Smooth muscle cell (in vitro differentiated cells): ENCODE data around the gene EN1. TPM values are rescaled to one million over a fixed set of nuclear protein-coding genes. Genes with fewer than 3 reads are reported as not detected.

Source experiments
- DNase-seq: peaks from one replicate; lab custom pipeline; 2025; ENCODE audit not compliant: unreplicated experiment; lab: John Stamatoyannopoulos, UW
- H2AFZ ChIP-seq: fragments of 200-600 bp; sonication (generic); 2 replicates; pipeline ENCODE4 v1.6.0; 2016; ENCODE audit warnings: antibody characterized with exemption, low read depth, mild to moderate bottlenecking
- H3F3A ChIP-seq: fragments of 200-600 bp; sonication (generic); 2 replicates; pipeline ENCODE4 v1.6.0; 2017; ENCODE audit warnings: antibody characterized with exemption, low read depth
- H3K27ac ChIP-seq: fragments of 200-600 bp; sonication (generic); 2 replicates; pipeline ENCODE4 v1.5.1; 2016; ENCODE audit warnings: low read depth, mild to moderate bottlenecking
- H3K27me3 ChIP-seq: fragments of 200-600 bp; sonication (generic); 2 replicates; pipeline ENCODE4 v1.6.1; 2016; ENCODE audit warnings: low read depth, mild to moderate bottlenecking
- H3K36me3 ChIP-seq: fragments of 200-600 bp; sonication (generic); 2 replicates; pipeline ENCODE4 v1.5.1; 2016; ENCODE audit warnings: low read depth
- H3K4me1 ChIP-seq: fragments of 200-600 bp; sonication (generic); 2 replicates; pipeline ENCODE4 v1.5.1; 2016; ENCODE audit warnings: low read depth
- H3K4me2 ChIP-seq: fragments of 200-600 bp; sonication (generic); 2 replicates; pipeline ENCODE4 v1.6.0; 2016; ENCODE audit warnings: mild to moderate bottlenecking
- H3K4me3 ChIP-seq: fragments of 200-600 bp; sonication (generic); 2 replicates; pipeline ENCODE4 v1.5.1; 2016; ENCODE audit warnings: mild to moderate bottlenecking
- H3K79me2 ChIP-seq: fragments of 200-600 bp; sonication (generic); 2 replicates; pipeline ENCODE4 v1.6.0; 2016; ENCODE audit warnings: low read depth, mild to moderate bottlenecking
- H3K9ac ChIP-seq: fragments of 200-600 bp; sonication (generic); 2 replicates; pipeline ENCODE4 v1.6.0; 2016; ENCODE audit warnings: low read depth
- H3K9me3 ChIP-seq: fragments of 200-600 bp; sonication (generic); replicated peaks from 2 replicates; pipeline ENCODE4 v1.5.1; 2016; ENCODE audit warnings: low read depth
- H4K20me1 ChIP-seq: fragments of 200-600 bp; sonication (generic); 2 replicates; pipeline ENCODE4 v1.6.0; 2016; ENCODE audit warnings: low read depth
- CTCF ChIP-seq: fragments of 200-600 bp; sonication (generic); IDR thresholded peaks from 2 replicates; pipeline ENCODE4 v1.5.1; 2017; ENCODE audit warnings: borderline replicate concordance, mild to moderate bottlenecking, antibody characterized with exemption; ENCODE audit not compliant: insufficient read depth, poor library complexity, severe bottlenecking
- WGBS: methylation state at CpG from one replicate; pipeline ENCODE4 v1.1.7; 2016; ENCODE audit warnings: low lambda C conversion rate; 5-methylcytosine and 5-hydroxymethylcytosine counted together
- polyA plus RNA-seq: library from polyadenylated mRNA; unstranded; fragments of >200 nt; fragmentation: Nextera tagmentation; extraction: Ambion mirVana; gene quantifications from 2 replicates; pipeline ENCODE4 v1.2.1, GENCODE V29; 2016
- total RNA-seq: library from RNA; depleted of rRNA; stranded (reverse); fragments of >200 nt; gene quantifications from 2 replicates; pipeline ENCODE4 v1.2.3, GENCODE V29; 2014

Gene EN1
- total RNA-seq (3.0 TPM in 2 replicates), polyA plus RNA-seq (3.4 and 12.9 TPM in 2 replicates)

GRCh38 chr2:118846953-118847761 is at the start of gene EN1:
Gene EN1 (minus strand): TSS chr2:118847648. CDS start chr2:118847167, 481 bp downstream.
- no peak for DNase-seq
- under 1% methylated on average over 27 of the region's 64 CpGs for WGBS
- peak within 1 kb of the TSS; percentile 6 for H3K27ac ChIP-seq
- peaks cover 10% of the 10 kb centered on the region for H3K4me1 ChIP-seq
- no peak within 1 kb of the TSS for H2AFZ ChIP-seq
- peak within 1 kb of the TSS; percentile 99 for H3K4me2 ChIP-seq
- no peaks in the 10 kb centered on the region for H3F3A ChIP-seq
- H3K79me2 ChIP-seq = peaks cover 3% of the 10 kb centered on the region
- no peak within 1 kb of the TSS for H3K9ac ChIP-seq
- no peaks in the 10 kb centered on the region for H3K36me3 ChIP-seq
- TF ChIP-seq CTCF = no peak
- H3K9me3 ChIP-seq = no peaks in the 10 kb centered on the region
- peak within 1 kb of the TSS; percentile 64 for H3K4me3 ChIP-seq
- peaks cover 99% of the 10 kb centered on the region for H3K27me3 ChIP-seq
- no peaks in the 10 kb centered on the region for H4K20me1 ChIP-seq

GRCh38 chr2:118893100-118893499 is 45.7 kb upstream of the EN1 start:
- Histone ChIP-seq H3K36me3 (no peaks in the 10 kb centered on the region), H2AFZ (no peak overlapping the region), H3K9ac (no peak overlapping the region), H3K27me3 (no peaks in the 10 kb centered on the region), H3K4me1 (no peaks in the 10 kb centered on the region), H3K79me2 (no peaks in the 10 kb centered on the region), H3K9me3 (no peaks in the 10 kb centered on the region), H3K4me2 (no peak overlapping the region), H3F3A (no peaks in the 10 kb centered on the region), H3K4me3 (no peak overlapping the region), H4K20me1 (no peaks in the 10 kb centered on the region), H3K27ac (no peak overlapping the region)
- no peak for TF ChIP-seq CTCF
- DNase-seq = no peak
- 88% methylated on average over 3 of the region's 3 CpGs for WGBS

GRCh38 chr2:118889995-118890394 is 42.5 kb upstream of the EN1 start:
- H3K36me3 ChIP-seq = no peaks in the 10 kb centered on the region
- TF ChIP-seq CTCF = no peak
- no peak overlapping the region for H3K4me2 ChIP-seq
- H3K9me3 ChIP-seq = no peaks in the 10 kb centered on the region
- H2AFZ ChIP-seq = no peak overlapping the region
- no peaks in the 10 kb centered on the region for H3F3A ChIP-seq
- WGBS = 66% methylated on average over 1 of the region's 1 CpG
- no peak for DNase-seq
- H3K79me2 ChIP-seq = no peaks in the 10 kb centered on the region
- H3K9ac ChIP-seq = no peak overlapping the region
- no peaks in the 10 kb centered on the region for H3K27me3 ChIP-seq
- H3K27ac ChIP-seq = no peak overlapping the region
- H3K4me1 ChIP-seq = no peaks in the 10 kb centered on the region
- no peak overlapping the region for H3K4me3 ChIP-seq
- H4K20me1 ChIP-seq = no peaks in the 10 kb centered on the region

DNA sequence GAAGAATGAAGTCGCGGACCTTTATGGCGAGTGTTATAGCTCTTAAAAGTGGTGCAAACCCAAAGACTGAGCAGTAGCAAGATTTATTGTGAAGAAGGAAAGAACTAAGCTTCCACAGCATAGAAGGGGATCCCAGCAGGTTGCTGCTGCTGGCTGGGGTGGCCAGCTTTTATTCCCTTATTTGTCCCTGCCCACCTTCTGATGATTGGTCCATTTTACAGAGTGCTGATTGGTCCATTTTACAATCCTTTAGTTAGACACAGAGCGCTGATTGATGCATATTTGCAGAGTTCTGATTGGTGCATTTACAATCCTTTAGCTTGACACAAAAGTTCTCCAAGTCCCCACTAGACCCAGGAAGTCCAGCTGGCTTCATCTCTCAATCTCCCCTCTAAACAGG is 36.3 kb upstream of the EN1 start:
- Histone ChIP-seq H3K4me3 (no peak overlapping the region), H3F3A (no peaks in the 10 kb centered on the region), H3K36me3 (no peaks in the 10 kb centered on the region), H3K27me3 (peaks cover 25% of the 10 kb centered on the region), H2AFZ (no peak overlapping the region), H3K27ac (no peak overlapping the region), H4K20me1 (no peaks in the 10 kb centered on the region), H3K9me3 (no peaks in the 10 kb centered on the region), H3K4me2 (no peak overlapping the region), H3K4me1 (no peaks in the 10 kb centered on the region), H3K9ac (no peak overlapping the region), H3K79me2 (no peaks in the 10 kb centered on the region)
- 95% methylated on average over 4 of the region's 4 CpGs for WGBS
- TF ChIP-seq CTCF = no peak
- no peak for DNase-seq
